PFSK-1 (cell line): ENCODE measurements around the gene AMHR2.

Experiments used
- POLR2AphosphoS5 ChIP-seq: IDR thresholded peaks from 2 replicates; pipeline ENCODE4 v1.6.1; 2012; ENCODE audit warnings: low read depth, mild to moderate bottlenecking, control low read depth, low read length, moderate library complexity
- TF ChIP-seq, protein P1 (sequence below), 2 experiments: IDR thresholded peaks; 2 replicates each; pipeline versions ENCODE4 v1.6.1 to v1.8.0; 2011 to 2012; ENCODE audit warnings: low read depth in 2 of 2, low read length in 2 of 2, control low read depth in 1 of 2, inconsistent platforms in 1 of 2, mild to moderate bottlenecking in 1 of 2, moderate library complexity in 1 of 2; ENCODE audit not compliant: insufficient read depth in 1 of 2

DNA sequence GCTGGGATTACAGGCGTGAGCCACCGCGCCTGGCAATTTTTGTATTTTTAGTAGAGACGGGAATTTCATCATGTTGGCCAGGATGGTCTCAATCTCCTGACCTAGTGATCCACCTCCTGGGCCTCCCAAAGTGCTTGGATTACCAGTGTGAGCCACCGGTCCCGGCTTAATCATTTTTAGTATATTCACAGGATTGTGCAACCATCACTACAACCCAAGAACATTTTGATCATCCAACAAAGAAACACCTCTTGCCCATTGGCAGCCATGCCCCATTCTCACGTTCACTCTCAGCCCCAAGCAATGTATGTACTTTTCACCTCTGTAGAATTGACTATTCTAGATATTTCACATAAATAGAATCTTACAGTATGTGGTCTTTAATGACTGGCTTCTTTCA, 23.8 kb upstream of the AMHR2 start:
- TF ChIP-seq POLR2AphosphoS5 = no peak
- TF ChIP-seq, protein P1, sequence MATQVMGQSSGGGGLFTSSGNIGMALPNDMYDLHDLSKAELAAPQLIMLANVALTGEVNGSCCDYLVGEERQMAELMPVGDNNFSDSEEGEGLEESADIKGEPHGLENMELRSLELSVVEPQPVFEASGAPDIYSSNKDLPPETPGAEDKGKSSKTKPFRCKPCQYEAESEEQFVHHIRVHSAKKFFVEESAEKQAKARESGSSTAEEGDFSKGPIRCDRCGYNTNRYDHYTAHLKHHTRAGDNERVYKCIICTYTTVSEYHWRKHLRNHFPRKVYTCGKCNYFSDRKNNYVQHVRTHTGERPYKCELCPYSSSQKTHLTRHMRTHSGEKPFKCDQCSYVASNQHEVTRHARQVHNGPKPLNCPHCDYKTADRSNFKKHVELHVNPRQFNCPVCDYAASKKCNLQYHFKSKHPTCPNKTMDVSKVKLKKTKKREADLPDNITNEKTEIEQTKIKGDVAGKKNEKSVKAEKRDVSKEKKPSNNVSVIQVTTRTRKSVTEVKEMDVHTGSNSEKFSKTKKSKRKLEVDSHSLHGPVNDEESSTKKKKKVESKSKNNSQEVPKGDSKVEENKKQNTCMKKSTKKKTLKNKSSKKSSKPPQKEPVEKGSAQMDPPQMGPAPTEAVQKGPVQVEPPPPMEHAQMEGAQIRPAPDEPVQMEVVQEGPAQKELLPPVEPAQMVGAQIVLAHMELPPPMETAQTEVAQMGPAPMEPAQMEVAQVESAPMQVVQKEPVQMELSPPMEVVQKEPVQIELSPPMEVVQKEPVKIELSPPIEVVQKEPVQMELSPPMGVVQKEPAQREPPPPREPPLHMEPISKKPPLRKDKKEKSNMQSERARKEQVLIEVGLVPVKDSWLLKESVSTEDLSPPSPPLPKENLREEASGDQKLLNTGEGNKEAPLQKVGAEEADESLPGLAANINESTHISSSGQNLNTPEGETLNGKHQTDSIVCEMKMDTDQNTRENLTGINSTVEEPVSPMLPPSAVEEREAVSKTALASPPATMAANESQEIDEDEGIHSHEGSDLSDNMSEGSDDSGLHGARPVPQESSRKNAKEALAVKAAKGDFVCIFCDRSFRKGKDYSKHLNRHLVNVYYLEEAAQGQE (IDR thresholded peaks at IDR 0.05; ENCODE audit: insufficient read depth in 1 of 2, low read depth in 2 of 2, low read length in 2 of 2) = no peak
